Measurements from ENCODE around the gene RUVBL2.

The RUVBL2 gene

DNA sequence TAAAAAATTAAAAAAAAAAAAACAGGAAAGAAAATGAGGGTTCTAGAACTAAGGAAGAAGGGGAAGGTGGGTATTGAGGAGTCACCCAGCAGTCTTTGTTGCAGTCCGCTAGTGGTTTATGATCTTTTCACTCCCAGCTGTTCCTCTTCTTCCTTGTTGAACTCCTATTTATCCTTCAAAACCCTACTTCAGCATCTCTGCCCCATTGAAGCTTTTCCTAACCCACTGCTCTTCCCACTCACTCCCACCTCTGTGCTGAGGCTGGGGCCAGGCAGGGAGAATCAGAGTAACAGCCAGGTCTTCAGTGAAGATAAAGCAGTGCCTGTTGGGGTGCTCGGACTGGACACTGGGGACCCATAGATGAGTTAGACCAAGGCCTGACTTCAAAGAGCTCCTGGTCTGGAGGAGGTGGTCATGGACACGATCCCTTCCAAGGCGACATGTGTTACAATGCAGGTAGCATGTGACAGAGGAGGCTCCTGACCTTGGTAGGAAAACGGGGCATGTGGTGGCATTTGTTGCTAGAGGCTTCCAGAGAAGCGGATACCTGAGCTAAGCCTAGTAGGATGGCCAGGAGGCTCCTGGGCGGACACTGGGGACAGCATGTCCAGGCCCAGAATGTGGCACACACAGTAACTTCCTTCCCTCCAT lies 11.4 kb downstream of the RUVBL2 start:
- no peak for TF ChIP-seq CTCF (conservative IDR thresholded peaks at IDR 0.05)
- no peak overlapping the region for H3K27ac ChIP-seq

- no peak for TF ChIP-seq CTCF (conservative IDR thresholded peaks at IDR 0.05)
- H3K27ac ChIP-seq, result no peak overlapping the region
Observed at GRCh38 chr19:49006905-49007304, 13.2 kb downstream of the RUVBL2 start.

GRCh38 chr19:49009828-49010227 lies 16.1 kb downstream of the RUVBL2 start:
- H3K27ac ChIP-seq, result no peak overlapping the region
- no peak for TF ChIP-seq CTCF (conservative IDR thresholded peaks at IDR 0.05)

DNA sequence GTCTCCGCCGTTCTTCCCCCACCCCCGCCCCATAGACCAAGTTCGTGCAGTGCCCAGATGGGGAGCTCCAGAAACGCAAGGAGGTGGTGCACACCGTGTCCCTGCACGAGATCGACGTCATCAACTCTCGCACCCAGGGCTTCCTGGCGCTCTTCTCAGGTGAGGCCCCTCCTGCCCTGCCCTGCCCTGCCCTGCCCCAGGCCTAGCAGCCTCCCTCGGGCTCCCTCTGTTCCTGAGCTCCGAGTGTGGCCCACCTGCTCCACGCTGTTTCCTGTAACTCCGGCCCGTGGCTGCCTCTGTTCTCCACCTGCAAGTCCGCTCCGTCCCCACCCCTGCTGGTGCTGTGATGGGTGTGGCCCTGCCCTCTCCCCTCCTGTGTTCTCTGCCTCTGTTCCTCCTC lies 16.8 kb downstream of the RUVBL2 start:
- H3K27ac ChIP-seq, result no peak overlapping the region

DNA sequence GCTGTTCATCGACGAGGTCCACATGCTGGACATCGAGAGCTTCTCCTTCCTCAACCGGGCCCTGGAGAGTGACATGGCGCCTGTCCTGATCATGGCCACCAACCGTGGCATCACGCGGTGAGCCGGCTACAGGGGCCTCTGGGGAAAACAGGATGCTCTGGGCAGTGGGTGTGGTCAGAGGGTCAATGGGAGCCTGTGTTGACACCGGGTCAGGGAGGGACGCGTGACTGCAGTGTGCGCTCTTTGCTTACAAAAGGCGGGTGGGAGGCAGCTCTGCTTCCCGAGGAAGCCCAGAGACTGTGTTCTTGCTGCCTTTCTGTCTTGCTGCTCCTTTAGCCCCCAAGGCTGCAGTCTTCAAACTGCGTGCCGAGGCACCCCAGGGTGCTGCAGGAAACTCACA lies 17.5 kb downstream of the RUVBL2 start:
- TF ChIP-seq CTCF (conservative IDR thresholded peaks at IDR 0.05), result no peak
- no peak overlapping the region for H3K27ac ChIP-seq

More for the DNA sequence above, 16.8 kb downstream of the RUVBL2 start:
- no peak for TF ChIP-seq CTCF (conservative IDR thresholded peaks at IDR 0.05)

- TF ChIP-seq CTCF (conservative IDR thresholded peaks at IDR 0.05), result no peak
- H3K27ac ChIP-seq, result no peak overlapping the region
Observed at GRCh38 chr19:49014123-49014869, 20.6 kb downstream of the RUVBL2 start.

DNA sequence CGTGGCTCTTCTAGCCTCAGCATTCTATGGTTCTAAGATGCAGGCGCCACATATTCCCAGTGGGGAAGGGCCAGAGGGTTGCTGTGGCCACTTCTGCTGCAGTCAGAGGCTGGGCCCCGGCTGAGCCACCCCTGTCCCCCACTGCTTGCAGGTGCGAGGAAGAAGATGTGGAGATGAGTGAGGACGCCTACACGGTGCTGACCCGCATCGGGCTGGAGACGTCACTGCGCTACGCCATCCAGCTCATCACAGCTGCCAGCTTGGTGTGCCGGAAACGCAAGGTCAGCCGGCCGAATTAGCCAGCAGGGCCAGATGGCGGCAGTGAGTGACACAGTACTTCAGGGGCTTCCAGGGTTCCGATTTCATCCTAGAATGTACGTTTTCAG lies 21.2 kb downstream of the RUVBL2 start:
- no peak for TF ChIP-seq CTCF (conservative IDR thresholded peaks at IDR 0.05)
- H3K27ac ChIP-seq, result no peak overlapping the region

Data from VCaP (cell line).